ENCODE results near the gene PET100.

- TF ChIP-seq CTCF (IDR thresholded peaks at IDR 0.05; ENCODE audit: low read length) (no peak), EZH2 (IDR thresholded peaks at IDR 0.05; ENCODE audit: borderline replicate concordance, low read length) (no peak)
Measured at GRCh38 chr19:7614859-7615741, 14.5 kb upstream of the PET100 start.

All from OCI-LY1 (cell line).